ENCODE data around the gene PLA2G10.
"Not testable (repeated sequence)": the region's sequence is repeated elsewhere in the genome, so short reads cannot be mapped to it uniquely, and the experiment has no call there.

Gene PLA2G10

DNA sequence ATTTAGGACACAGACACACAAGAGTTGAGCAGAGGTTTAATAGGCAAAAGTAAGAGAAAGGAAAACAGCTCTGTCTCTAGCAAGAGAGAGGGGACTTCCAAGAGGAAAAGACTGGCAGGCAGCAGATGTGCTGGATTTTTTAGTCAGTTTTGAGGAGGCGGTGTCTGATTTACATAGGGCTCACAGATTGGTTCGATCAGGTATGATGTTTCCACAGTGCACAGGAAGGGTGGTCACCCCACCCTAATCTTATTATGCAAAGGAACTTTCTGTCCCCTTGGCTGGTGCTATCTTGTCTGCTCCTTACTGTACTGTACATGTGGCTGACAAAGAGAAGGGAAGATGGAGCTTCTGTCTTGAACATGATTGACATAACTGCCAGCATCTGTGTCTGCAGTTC is 36.0 kb downstream of the PLA2G10 start:
- peak; percentile 6 for DNase-seq

GRCh38 chr16:14652726-14653125 is 41.4 kb downstream of the PLA2G10 start:
- DNase-seq, result no peak

- no peak for DNase-seq
Observed at GRCh38 chr16:14650629-14651028, 43.5 kb downstream of the PLA2G10 start.

DNA sequence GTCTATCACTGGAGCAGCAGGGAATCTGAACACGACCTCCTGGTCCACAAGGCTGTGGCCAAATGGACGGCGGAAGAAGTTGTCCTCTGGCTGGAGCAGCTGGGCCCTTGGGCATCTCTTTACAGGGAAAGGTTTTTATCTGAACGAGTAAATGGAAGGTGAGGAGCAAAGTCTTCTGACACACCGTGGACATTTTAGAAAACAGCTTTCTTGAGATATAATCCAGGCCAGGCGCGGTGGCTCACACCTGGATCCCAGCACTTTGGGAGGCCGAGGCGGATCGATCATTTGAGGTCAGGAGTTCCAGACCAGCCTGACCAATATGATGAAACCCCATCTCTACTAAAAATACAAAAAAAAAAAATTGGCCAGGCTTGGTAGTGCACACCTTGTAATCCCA is 44.3 kb downstream of the PLA2G10 start:
- no peak for DNase-seq

DNA sequence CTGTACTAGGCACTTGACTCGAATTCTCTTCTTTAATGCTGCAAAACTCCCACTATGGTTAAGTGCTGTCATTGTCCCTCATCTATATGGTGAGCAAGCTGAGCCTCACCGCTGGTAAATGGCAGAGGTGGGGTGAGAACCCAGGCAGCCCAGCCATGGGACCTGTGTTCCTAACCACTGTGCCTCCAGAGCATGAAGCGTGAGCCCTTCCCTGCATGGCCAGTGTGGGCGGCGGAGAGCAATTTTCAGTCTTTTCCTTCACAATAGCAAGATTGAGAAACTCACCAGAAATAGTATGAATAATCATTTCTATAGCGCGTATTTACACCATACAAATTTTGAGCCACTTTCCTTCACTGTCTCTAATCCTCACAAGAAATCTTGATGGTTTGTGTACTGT is 52.2 kb downstream of the PLA2G10 start:
- no peak for DNase-seq

GRCh38 chr16:14641206-14641605 is 52.9 kb downstream of the PLA2G10 start:
- DNase-seq, result no peak

DNA sequence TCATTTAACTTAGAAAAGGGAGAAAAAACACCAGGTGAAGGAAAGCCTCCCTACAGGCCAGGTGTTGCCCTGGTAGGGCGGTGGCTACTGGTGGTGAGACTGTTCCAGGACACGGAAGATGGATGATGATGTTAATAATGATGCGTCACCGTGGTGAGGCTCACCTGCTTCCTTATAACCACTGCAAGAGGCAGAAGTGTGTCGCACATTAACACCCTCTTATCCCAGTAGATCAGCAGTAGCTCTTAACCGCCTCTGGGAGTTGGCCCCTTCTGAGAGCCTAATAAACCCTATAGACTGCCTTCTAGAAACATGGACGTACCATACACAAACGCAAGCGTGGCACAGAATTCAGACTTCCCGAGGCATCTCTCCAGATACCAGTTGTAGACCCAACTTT is 53.6 kb downstream of the PLA2G10 start:
- no peak for DNase-seq

GRCh38 chr16:14636951-14637240 is 57.2 kb downstream of the PLA2G10 start:
- DNase-seq, result not testable (repeated sequence)

GRCh38 chr16:14636179-14636950 is 57.7 kb downstream of the PLA2G10 start:
- DNase-seq, result not testable (repeated sequence)

- DNase-seq, result no peak
Observed at GRCh38 chr16:14635395-14636165, 58.5 kb downstream of the PLA2G10 start.

GRCh38 chr16:14634389-14634725 is 59.8 kb downstream of the PLA2G10 start:
- DNase-seq, result no peak

- peak; percentile 95 for DNase-seq
Observed at GRCh38 chr16:14632693-14633569, 61.2 kb downstream of the PLA2G10 start, which contains the start of gene BFAR. BFAR (plus strand) TSS chr16:14632951; CDS start chr16:14644347, 11,396 bp downstream.

DNA sequence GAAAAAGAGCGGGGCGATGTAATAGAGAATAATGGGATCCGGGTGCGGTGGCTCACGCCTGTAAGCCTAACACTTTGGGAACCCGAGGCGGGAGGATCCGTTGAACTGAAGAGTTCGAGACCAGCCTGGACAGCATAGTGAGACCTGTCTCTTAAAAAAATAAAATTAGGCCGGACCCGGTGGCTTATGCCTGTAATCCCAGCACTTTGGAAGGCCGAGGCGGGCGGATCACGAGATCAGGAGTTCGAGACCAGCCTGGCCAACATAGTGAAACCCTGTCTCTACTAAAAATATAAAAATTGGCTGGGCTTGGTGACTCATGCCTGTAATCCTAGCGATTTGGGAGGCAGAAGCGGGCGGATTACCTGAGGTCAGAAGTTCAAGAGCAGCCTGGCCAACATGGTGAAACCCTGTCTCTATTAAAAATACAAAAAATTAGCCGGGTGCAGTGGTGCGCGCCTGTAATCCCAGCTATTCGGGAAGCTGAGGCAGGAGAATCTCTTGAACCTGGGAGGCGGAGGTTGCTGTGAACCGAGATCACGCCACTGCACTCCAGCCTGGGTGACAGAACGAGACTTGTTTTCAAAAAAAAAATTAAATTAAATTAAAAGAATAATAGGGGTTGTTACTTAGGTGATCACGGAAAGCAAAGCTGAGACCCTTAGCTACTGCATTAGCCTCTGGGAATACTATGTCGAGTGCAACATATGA is 63.3 kb downstream of the PLA2G10 start:
- not testable (repeated sequence) for DNase-seq

DNA sequence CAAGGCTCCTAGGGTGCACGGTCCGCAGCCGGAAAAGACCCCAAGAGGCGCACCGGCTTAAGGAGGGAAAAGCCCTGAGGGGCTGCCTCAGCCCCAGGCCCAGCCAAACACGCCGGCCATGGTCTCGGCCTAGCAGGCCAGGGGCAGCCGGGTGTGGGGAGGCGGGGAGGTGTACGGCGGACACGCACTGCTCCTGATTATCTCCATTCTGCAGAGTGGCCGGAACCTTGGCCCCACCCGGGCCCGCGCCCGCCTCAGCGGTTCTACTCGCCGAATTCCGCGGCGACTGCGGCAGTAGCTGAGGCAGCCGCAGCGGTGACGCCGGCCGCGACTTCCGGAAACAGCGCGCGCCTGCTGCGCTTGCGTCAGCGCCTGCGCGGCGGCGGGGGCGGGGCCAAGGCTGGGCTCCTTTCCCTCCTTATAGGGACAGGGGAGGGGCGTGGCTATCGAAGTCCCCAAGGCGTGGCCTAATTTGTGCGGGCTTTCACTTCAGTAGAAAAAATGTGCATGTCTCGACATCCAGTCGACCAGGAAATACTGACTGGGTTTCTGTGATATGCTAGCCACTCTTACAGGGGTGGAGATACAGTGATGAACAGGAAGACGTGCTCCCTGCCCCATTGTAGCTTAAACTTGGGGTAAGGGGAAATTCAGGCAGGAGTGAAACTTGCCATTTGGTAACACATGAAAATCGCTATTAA is 64.0 kb downstream of the PLA2G10 start, which contains the start of gene PARN:
Gene PARN, minus strand, starts transcription at position 342 of the 701 bp plus-strand sequence. Its CDS starts 135 bp downstream, at position 207.
- DNase-seq, result peak; percentile 97

- no peak for DNase-seq
Observed at GRCh38 chr16:14629612-14629918, 64.5 kb downstream of the PLA2G10 start.

- no peak for DNase-seq
Observed at GRCh38 chr16:14628806-14629611, 65.1 kb downstream of the PLA2G10 start.

DNA sequence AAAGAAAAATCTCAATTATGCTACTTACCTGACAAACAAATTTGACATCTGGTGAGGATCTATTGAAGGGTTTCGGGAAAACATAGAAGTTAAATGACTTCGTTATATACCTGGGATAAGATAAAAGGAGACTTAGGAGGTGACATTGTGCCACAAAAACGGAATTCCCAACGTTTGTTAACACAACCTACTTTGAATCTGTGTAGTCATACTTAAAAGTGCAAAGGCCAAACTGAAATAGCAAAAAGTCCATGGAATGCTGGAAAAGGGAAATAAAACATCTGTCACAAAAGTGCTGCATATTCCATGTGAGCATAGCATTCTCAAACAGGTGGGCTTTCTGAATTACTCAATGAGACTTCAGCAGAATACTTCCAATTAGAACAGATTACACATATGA is 67.0 kb downstream of the PLA2G10 start:
- DNase-seq, result no peak
